SH-SY5Y (cell line): ENCODE measurements around the gene YPEL2.

Experiments
- GATA2 ChIP-seq: IDR thresholded peaks from 2 replicates; pipeline ENCODE4 v1.6.1; 2011; ENCODE audit warnings: mild to moderate bottlenecking, low read depth, low read length
- GATA3 ChIP-seq: IDR thresholded peaks from 2 replicates; pipeline ENCODE4 v1.6.1; 2011; ENCODE audit warnings: low read depth, mild to moderate bottlenecking, low read length, moderate library complexity

GRCh38 chr17:59431601-59432000, 100.1 kb downstream of the YPEL2 start:
- no peak for TF ChIP-seq GATA3
- TF ChIP-seq GATA2 = no peak
